Prostate gland (tissue), 2 donors: ENCODE results near the gene LCN9. TPM values are rescaled to one million over a fixed set of nuclear protein-coding genes. Genes with fewer than 3 reads are reported as not detected.

Source experiments
- DNase-seq: peaks from one replicate; pipeline ENCODE4 v3.0.0-alpha.2; 2019; ENCODE audit warnings: low spot score
- H3K27ac ChIP-seq, 2 donors: fragments of 200-600 bp; sonication (generic); 2 replicates each; pipeline ENCODE4 v1.5.1; 2017 to 2019
- H3K27me3 ChIP-seq: fragments of 200-600 bp; sonication (generic); replicated peaks from 2 replicates; pipeline ENCODE4 v1.5.1; 2019; ENCODE audit not compliant: insufficient read depth
- H3K36me3 ChIP-seq, 2 donors: fragments of 200-600 bp; sonication (generic); 1 replicate in 1 of 2; 2 replicates in 1 of 2; pipeline versions ENCODE4 v1.5.1 to v1.8.1; 2017 to 2019
- H3K4me1 ChIP-seq: fragments of 200-600 bp; sonication (generic); replicated peaks from 2 replicates; pipeline ENCODE4 v1.5.1; 2019
- H3K4me3 ChIP-seq, 2 donors: fragments of 200-600 bp; sonication (generic); 2 replicates each; pipeline ENCODE4 v1.5.1; 2017 to 2019
- H3K9me3 ChIP-seq: fragments of 200-600 bp; sonication (generic); 2 replicates; pipeline ENCODE4 v1.5.1; 2017
- CTCF ChIP-seq, 4 experiments: fragments of 200-600 bp in 2 of 4; fragments of 450-650 bp in 2 of 4; sonication (generic) in 2 of 4; IDR thresholded peaks; 1 replicate in 3 of 4; 2 replicates in 1 of 4; pipeline ENCODE4 v1.5.1; 2016 to 2019; ENCODE audit warnings: antibody characterized with exemption in 4 of 4, mild to moderate bottlenecking in 2 of 4, moderate library complexity in 2 of 4
- POLR2A ChIP-seq: fragments of 450-650 bp; IDR thresholded peaks from one replicate; pipeline ENCODE4 v1.6.1; 2016; ENCODE audit warnings: antibody characterized with exemption, mild to moderate bottlenecking
- POLR2AphosphoS5 ChIP-seq: sonication (generic); formaldehyde crosslinking; IDR thresholded peaks from one replicate; pipeline ENCODE4 v1.6.1; 2017; ENCODE audit warnings: antibody characterized with exemption
- WGBS: methylation state at CpG from one replicate; pipeline ENCODE4 v1.1.5; 2018; 5-methylcytosine and 5-hydroxymethylcytosine counted together
- intact Hi-C: fragments of 100-400 bp; cut with DNase I; formaldehyde crosslinking; loops from one replicate; pipeline ENCODE4 v1.14.2; 2022
- total RNA-seq, 2 donors: library from RNA; depleted of rRNA; stranded (reverse); fragments of >200 nt; gene quantifications; one replicate each; pipeline ENCODE4 v1.1.0, GENCODE V29; 2016

The LCN9 gene
- total RNA-seq, 2 donors from 2014 or later: not detected

GRCh38 chr9:135618866-135619598 is 44.1 kb upstream of the LCN9 start:
- Histone ChIP-seq H3K9me3 (no peaks in the 10 kb centered on the region), H3K4me1 (no peaks in the 10 kb centered on the region), H3K36me3 (no peaks in the 10 kb centered on the region), H3K27me3 (peaks cover 7% of the 10 kb centered on the region), H3K27ac (no peak overlapping the region), H3K4me3 (no peak overlapping the region)
- WGBS: 78% methylated on average over 8 of the region's 8 CpGs
- no peak for DNase-seq
- TF ChIP-seq CTCF (IDR thresholded peaks at IDR 0.05) (no peak), POLR2A (no peak), POLR2AphosphoS5 (no peak)
- intact Hi-C loops: no loop called here

GRCh38 chr9:135619599-135619886 is 43.6 kb upstream of the LCN9 start:
- no peak for DNase-seq
- Histone ChIP-seq H3K4me1 (no peaks in the 10 kb centered on the region), H3K36me3 (no peaks in the 10 kb centered on the region), H3K4me3 (no peak overlapping the region), H3K9me3 (no peaks in the 10 kb centered on the region), H3K27me3 (peaks cover 5% of the 10 kb centered on the region), H3K27ac (no peak overlapping the region)
- intact Hi-C loops: no loop called here
- 32% methylated on average over 10 of the region's 10 CpGs for WGBS
- TF ChIP-seq POLR2A (no peak), POLR2AphosphoS5 (no peak), CTCF (IDR thresholded peaks at IDR 0.05) (no peak)

GRCh38 chr9:135620558-135620957 is 42.6 kb upstream of the LCN9 start:
- Histone ChIP-seq H3K36me3 (no peaks in the 10 kb centered on the region), H3K27me3 (peaks cover 3% of the 10 kb centered on the region), H3K27ac (no peak overlapping the region), H3K9me3 (no peaks in the 10 kb centered on the region), H3K4me1 (no peaks in the 10 kb centered on the region), H3K4me3 (no peak overlapping the region)
- DNase-seq: no peak
- WGBS: 32% methylated on average over 7 of the region's 7 CpGs
- no peak for TF ChIP-seq CTCF (IDR thresholded peaks at IDR 0.05)
- no peak for TF ChIP-seq POLR2A
- TF ChIP-seq POLR2AphosphoS5: no peak
- intact Hi-C loops: no loop called here

GRCh38 chr9:135622415-135623020 is 40.6 kb upstream of the LCN9 start:
- no peak overlapping the region for H3K4me3 ChIP-seq
- TF ChIP-seq POLR2A (no peak), CTCF (IDR thresholded peaks at IDR 0.05) (no peak), POLR2AphosphoS5 (no peak)
- no peaks in the 10 kb centered on the region for H3K9me3 ChIP-seq
- intact Hi-C loops: no loop called here
- H3K27ac ChIP-seq: no peak overlapping the region
- no peak for DNase-seq
- WGBS: 37% methylated on average over 11 of the region's 11 CpGs
- no peaks in the 10 kb centered on the region for H3K27me3 ChIP-seq
- no peaks in the 10 kb centered on the region for H3K36me3 ChIP-seq
- H3K4me1 ChIP-seq: no peaks in the 10 kb centered on the region

GRCh38 chr9:135624282-135624681 is 38.8 kb upstream of the LCN9 start:
- Histone ChIP-seq H3K9me3 (peaks cover 5% of the 10 kb centered on the region), H3K36me3 (no peaks in the 10 kb centered on the region), H3K4me1 (no peaks in the 10 kb centered on the region), H3K27ac (no peak overlapping the region), H3K4me3 (no peak overlapping the region), H3K27me3 (no peaks in the 10 kb centered on the region)
- intact Hi-C loops: no loop called here
- DNase-seq: no peak
- 94% methylated on average over 14 of the region's 14 CpGs for WGBS
- no peak for TF ChIP-seq POLR2A
- no peak for TF ChIP-seq POLR2AphosphoS5
- TF ChIP-seq CTCF (IDR thresholded peaks at IDR 0.05): no peak
